AG10803 (cell line): ENCODE measurements around the gene ANP32B.

Source experiments
- DNase-seq: peaks from one replicate; pipeline ENCODE4 v3.0.0; 2010; ENCODE audit warnings: low read depth
- H3K4me3 ChIP-seq: 2 replicates; pipeline ENCODE4 v1.5.1; 2011; ENCODE audit warnings: mild to moderate bottlenecking, low read length, control low read depth
- CTCF ChIP-seq: conservative IDR thresholded peaks from 2 replicates; pipeline ENCODE4 v1.5.1; 2011; ENCODE audit warnings: mild to moderate bottlenecking, low read length, control low read depth, inconsistent platforms

The ANP32B gene

GRCh38 chr9:98009437-98009836, 26.3 kb downstream of the ANP32B start:
- TF ChIP-seq CTCF = no peak
- no peak for DNase-seq

GRCh38 chr9:98009936-98010335, 26.8 kb downstream of the ANP32B start:
- peak; percentile 56 for DNase-seq
- H3K4me3 ChIP-seq = no peak overlapping the region
- no peak for TF ChIP-seq CTCF

More at GRCh38 chr9:98009437-98009836, 26.3 kb downstream of the ANP32B start:
- no peak overlapping the region for H3K4me3 ChIP-seq

- no peak overlapping the region for H3K4me3 ChIP-seq
- TF ChIP-seq CTCF = no peak
- DNase-seq = no peak
Measured at GRCh38 chr9:98010445-98010844, 27.3 kb downstream of the ANP32B start.

GRCh38 chr9:98011122-98011521, 28.0 kb downstream of the ANP32B start:
- no peak overlapping the region for H3K4me3 ChIP-seq
- TF ChIP-seq CTCF = no peak
- DNase-seq = no peak

GRCh38 chr9:98016137-98016680, 33.1 kb downstream of the ANP32B start:
- H3K4me3 ChIP-seq = no peak overlapping the region
- TF ChIP-seq CTCF = no peak
- no peak for DNase-seq

GRCh38 chr9:98017306-98017705, 34.2 kb downstream of the ANP32B start:
- TF ChIP-seq CTCF = no peak
- DNase-seq = no peak
- H3K4me3 ChIP-seq = no peak overlapping the region

- no peak for DNase-seq
- H3K4me3 ChIP-seq = no peak overlapping the region
- TF ChIP-seq CTCF = no peak
Measured at GRCh38 chr9:98018347-98018746, 35.2 kb downstream of the ANP32B start.
